C1 segment of cervical spinal cord (tissue), 14 donors: Measurements from ENCODE around the gene CCNYL1.
"Not testable (repeated sequence)": the region's sequence is repeated elsewhere in the genome, so short reads cannot be mapped to it uniquely, and the experiment has no call there.

Experiments
- DNase-seq, 14 donors: peaks; one replicate each; lab custom pipeline; 2025; lab: John Stamatoyannopoulos, UW

The CCNYL1 gene

DNA sequence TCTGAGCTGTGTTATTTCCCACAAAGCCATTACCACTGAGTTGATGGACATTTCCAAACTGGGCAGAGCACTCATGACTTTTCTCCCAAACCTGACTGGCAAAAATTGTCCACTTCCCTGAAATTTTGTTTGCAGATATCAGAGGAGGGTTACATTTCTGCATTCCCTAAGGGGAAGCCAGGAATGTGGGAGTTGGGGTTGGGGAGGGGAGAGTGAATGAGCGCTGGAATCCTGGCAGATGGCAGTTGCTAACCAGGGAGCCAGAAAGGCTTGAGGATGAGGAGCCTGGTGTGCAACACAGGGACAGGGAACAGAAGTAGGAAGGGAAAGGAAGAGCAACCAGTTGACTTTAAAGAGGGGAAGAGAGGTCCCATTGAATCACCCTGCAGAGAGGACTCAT, 14.0 kb upstream of the CCNYL1 start:
- no peak for DNase-seq

DNA sequence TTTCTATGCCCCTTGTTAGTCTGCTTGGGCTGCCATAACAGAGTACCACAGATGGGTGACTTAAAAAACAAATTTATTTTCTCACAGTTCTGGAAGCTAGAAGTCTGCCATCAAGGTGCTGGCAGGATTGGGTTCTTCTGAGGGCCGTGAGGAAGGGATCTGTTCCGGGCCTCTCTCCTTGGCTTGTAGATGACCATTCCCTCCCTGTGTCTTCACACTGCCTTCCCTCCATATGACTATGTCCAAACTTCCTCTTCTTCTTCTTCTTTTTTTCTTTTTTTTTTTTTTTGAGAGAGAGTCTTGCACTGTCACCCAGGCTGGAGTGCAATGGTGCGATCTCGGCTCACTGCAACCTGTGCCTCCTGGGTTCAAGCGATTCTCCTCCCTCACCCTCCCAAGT, 13.1 kb upstream of the CCNYL1 start:
- no peak for DNase-seq

DNA sequence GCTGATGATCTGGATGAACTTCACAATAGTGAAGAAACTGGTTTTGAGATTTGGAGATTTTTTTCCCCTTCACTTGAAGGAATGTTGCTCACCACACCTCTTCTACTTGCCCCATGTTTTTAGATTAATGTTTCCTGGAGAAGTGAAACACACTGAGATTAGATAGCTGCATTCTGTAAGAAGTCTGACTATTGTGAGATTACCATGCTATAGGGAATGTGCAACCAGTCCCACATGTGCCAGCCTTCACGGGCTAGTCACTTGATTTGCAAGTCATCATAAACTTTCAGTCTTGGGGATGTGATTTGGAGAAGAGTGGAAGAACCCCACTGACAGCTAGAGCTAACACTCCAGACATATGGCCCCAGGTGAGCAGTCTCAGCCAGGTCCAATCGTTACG, 7.4 kb upstream of the CCNYL1 start:
- DNase-seq = no peak

DNA sequence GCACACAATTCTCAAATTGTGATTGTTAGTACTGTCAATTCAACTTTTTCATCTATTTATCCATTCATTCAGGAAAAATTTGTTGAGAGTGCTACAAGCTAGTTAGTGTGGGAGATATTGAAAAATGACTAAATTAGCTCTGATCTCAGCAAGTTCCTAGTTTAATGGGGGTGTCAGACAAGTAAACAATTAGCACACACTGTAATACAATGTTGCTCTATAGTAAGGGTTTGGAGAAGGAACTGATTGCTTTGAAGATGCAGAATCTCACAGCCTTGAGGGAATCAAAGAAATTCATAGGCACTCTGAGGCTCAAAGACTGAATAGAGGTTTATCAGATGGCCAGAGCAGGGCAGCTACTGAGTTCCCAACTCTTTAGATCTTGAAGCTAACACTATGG, 6.8 kb upstream of the CCNYL1 start:
- no peak for DNase-seq

DNA sequence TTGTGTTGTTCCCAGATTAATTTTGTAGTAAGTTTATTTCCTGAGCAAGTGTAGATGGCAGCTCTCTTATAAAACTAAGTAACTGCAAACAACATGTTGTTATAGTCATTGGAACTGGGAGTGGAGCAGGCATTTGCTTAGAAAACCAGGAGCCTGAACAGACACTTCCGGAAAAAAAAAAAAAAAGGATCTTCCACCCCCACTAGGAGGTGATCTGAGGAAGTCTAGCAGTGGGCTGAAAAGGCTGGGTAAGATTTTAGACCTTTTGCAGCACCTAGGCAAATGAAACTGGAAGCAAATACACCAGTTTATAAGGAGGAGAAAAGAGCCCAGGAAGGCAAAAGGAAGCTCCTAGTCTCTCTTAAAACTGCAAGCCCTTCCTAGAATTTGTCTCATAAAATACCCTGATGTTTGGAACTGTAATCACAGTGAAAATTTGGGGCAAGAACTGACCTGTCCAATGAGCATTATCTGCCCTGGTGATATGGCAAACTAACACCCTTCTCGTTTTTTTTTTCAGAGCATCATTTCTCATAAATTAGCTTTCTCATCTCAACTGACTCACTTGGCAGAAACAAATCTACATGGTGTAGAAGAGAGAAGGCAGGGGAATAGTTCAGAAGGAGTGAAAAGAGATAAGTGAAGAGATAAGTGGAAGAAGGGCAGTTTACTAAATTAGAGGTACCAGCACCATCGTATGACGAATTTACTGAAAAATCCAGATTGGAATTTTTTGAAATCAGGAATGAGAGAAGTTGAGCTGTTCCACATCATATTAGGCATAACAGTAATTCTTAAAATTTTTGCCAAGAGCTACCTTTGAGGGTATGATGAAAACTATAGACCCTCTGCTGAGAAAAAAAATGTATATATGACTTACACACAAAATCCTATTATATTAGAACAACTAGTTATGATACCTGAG, 4.2 kb upstream of the CCNYL1 start:
- DNase-seq = no peak

DNA sequence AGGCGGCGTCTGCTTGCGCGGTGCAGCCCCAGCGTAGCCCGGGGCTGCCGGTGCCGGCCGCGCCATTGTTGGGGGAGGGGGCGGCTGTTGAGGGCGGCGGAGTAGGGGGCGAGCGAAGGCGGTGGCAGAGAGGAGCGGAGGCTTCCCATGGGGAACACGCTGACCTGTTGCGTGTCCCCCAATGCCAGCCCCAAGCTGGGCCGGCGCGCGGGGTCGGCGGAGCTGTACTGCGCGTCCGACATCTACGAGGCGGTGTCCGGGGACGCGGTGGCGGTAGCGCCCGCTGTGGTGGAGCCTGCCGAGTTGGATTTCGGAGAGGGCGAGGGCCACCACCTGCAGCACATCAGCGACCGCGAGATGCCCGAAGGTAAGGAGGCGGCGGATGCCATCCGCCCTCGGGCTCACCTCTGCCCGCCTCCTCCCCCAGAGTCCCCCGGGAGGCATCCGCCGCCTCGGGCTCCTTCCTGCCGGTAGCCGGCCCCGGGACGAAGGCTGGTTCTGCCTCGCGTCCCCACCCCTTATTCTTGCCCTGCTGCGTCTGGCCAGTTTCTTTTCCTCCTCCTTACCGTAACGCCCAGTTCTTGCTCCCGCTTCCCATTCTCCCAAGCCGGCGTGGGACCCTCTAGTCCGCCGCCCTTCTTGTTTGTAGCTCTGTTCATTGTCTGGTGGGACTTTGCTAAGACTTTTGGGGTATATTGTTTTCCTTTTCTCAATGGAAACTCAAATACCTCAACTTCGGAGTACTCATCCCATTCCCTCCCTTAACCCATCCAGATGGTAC, 500 bp downstream of the CCNYL1 start:
- peak in 7 of 14 donors; percentile 48 to 71 (median 58) for DNase-seq

DNA sequence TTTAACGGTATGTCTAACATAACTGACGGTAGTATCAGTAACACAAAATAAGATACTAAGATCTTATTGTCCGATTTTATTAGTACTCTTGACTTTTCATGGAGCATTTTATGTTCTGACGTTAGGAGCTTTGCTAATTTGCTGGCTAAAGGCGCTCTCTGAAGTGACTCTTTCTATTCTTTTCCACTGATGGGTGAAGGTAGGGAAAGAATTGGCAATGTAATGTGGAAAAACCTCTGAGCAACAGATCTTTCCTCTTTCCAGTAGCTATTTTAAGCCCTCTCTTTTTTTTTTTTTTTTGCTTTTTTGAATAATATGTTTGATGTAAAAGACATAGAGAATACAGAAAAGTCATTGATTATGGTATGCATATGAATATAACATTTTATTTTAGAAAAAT, 4.6 kb downstream of the CCNYL1 start:
- DNase-seq = no peak

DNA sequence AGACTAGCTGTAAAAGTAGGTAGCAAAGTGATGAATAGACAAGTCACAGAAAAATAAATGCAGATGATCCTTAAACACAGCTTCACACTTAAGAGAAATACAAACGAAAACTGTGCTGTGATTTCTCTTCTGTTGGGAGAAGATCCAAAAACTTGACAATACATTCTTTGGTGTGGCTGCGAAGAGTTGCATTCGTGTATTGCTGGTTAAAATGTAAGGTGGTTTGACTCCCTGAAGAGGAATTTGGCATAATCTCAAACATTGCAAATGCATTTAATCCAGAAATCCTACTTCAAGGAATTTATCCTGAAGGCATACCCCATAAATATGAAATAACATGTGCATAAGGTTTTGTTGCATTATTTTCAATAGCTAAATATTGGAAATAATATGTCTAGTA, 7.1 kb downstream of the CCNYL1 start:
- no peak for DNase-seq

DNA sequence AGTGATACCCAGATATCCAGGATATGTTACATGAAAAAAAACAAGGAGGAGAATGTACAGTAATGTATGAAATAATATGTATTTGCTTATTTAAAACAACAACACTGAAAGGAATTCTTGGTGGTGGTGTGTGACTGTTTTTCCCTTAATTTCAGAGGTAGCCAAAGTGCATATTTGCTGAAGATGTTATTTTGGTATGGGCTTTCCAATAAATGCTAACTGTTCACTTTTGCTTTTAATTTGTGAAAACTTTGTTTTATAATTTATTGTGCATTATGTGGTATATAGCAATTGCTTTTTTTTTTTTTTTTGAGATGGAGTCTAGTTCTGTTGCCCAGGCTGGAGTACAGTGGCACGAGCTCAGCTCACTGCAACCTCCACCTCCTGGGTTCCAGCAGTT, 7.6 kb downstream of the CCNYL1 start:
- no peak for DNase-seq

DNA sequence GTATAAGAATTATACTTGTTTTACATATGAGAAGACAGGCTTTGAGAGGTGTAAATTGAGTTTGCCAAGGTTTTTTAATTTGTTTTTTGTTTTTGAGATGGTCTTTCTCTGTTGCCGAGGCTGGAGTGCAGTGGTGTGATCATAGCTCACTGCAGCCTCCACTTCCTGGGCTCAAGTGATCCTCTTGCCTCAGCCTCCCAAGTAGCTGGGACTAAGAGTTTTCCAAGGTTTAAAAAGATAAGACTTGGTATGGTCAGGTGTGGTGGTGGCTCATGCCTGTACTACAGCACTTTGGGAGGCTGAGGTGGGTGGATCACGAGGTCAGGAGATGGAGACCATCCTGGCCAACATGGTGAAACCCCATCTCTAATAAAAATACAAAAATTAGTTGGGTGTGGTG, 8.2 kb downstream of the CCNYL1 start:
- DNase-seq = not testable (repeated sequence)

DNA sequence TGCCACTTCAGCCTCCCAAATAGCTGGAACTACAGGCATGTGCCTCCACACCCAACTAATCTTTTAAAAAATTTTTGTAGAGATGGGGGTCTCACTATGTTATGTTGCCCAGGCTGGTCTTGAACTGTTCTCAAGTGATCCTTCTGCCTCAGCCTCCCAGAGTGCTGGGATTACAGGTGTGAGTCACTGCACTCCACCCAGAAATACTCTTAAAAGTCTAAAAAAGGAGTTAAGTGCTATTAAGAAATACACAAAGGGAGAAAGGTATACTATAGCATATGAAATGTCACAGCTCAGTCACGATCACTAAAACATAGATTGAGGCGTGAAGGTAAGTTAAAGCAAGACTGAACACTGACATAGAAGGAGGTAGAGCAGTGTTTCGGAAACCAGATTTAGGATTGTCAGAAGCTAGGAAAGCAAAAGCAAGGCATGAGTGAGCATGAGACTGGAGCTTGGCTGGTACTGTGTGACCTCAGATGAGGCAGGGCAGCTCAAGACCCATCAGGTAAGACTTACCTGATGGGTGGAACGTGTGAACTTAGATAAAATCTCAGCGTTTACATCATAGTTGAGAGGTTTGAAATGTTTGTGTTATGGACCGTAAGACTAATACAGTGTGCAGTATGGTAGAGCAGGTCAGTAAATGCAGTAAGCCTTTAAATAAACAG, 9.2 kb downstream of the CCNYL1 start:
- no peak for DNase-seq

DNA sequence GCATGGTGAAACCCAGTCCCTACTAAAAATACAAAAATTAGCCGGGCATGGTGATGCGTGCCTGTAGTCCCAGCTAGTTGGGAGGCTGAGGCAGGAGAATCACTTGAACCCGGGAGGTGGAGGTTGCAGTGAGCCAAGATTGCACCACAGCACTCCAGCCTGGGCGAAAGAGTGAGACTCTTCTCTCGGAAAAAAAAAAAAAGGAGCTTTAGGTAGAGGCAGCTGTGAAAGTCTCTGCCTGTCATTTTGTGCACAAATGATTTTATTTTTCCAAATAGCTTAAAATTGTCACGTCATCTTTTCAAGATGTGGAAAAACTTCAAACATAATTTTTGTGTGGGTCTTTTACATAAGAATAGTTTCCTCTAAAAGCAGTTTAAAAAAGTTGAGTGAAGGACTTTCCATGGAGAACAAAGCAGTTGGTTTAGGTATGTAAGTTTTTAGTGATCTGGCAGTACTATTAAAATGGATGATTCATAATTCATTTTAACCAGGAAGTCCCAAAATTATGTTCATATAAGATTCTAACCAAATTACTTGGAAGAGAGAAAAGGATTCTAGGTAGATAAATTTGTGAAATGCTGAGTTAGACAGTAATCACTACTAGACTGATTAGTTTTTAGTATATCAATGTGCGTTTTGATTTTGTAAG, 11.5 kb downstream of the CCNYL1 start:
- no peak for DNase-seq

DNA sequence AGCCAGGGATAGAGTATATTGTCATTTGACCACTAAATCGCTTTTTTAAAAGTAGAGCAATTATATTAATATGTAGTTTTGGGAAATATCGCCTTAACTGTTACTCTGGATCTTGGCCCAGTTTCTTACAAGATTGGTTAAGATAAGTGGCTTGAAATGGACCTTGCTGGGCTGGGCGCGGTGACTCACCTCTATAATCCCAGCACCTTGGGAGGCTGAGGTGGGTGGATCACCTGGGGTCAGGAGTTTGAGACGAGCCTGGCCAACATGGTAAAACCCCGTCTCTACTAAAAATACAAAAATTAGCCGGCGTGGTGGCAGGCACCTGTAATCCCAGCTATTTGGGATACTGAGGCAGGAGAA, 12.0 kb downstream of the CCNYL1 start:
- DNase-seq = not testable (repeated sequence)

DNA sequence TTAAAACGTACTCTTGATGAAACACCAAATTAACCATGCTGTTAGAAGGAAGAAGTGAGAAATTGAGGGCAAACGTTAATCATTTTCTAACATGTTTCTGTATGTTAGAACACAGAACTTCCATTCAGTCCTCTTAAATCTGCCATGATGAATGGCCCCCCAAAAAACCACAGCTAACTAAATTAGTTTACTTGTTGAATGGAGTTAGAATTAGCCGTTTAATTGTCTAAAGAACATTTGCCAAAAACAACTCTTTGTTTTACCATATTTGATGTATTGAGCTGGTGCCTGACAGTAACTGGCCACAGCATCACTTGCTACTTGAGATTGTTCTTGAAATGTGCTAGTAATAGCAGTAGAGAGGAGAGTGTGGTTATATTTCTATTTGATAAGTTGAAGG, 12.7 kb downstream of the CCNYL1 start:
- DNase-seq = no peak

DNA sequence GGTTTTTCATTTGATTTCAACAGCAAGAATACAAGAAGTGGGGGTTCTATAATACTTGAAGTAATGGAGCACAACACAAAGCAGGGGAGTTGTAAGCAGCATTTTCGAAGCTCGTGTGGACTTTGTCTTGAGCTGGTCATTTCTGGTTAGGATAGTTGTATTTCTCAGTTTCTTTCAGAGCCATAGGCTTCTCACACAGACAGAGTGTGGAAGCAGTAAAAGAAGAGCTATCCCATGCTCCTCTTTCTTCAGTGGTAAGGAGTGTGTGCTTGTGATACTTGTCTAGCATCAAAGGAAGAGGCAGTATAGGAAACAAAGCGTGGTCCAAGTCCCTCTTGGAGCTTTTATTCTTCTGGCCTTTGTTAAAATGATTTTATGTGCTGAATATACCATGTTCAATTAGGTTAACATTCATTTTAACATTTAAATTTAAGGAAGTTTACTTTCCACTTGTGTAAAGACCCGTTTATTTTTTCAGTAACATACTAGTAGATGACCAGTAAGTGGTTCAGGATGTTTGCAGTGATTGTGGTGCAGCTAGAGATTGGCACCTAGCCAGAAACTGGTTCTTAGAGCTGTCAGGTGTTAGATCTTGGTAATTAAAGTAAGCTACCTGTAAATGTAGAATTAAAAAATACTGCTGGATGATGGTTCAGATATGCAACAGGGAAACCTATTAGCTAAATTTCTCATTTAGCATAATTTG, 14.6 kb downstream of the CCNYL1 start:
- DNase-seq = no peak

DNA sequence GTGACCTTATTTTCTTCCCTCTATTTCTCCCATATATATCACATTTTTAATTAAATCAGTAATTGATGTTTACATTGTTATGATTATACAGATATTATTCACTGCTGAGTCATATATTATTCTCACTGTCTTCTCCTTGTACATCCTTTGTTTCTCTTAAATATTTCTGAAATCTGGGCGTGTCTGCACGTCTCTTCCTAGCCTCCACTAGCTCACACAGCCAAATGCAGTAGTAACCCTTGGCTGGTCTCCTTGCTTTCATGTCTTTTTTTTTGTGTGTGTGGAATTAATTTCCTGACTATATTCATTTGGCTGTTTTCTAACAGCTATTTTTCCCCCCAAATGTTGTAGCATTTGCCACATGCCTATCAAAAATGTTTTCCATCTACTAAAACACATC, 15.8 kb downstream of the CCNYL1 start:
- no peak for DNase-seq

DNA sequence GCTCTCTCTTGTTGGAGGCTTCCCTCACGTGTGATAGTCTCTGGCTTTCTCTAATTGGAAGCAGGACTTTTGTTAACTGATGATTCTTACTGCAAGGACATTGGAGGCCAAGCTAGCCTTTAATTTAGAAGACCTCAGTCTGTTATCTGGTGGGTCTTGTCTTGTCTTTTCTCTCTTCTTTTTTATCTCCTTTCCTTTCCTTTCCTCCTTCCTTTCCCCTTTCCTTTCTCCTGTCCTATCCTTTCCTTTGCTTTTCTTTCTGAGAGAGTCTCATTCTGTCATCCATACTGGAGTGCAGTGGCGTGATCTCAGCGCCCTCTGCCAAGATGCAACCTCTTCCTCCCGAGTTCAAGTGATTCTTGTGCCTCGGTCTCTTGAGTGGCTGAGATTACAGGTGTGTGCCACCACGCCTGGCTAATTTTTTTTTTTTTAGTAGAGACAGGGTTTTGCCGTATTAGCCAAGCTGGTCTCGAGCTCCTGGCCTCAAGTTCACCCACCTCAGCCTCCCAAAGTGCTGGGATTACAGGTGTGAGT, 18.1 kb downstream of the CCNYL1 start:
- no peak for DNase-seq

DNA sequence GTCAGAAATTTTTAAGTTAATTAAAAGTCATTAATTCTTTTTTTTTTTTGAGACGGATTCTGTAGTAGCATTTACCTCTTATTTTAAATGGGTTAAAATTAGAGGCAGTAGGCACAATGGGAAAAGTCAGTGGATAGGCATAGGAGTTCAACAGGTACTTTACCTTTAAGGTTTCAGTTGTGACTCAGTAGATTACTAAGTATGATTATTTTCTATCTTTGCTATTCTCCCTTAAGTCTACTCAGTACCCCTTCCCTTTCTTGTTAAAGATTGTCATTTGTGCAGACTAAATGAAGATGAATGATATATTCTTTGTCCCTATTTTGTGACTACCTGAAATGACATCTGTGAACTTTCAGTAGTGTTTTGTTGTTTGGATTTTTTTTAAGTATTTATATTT, 19.7 kb downstream of the CCNYL1 start:
- DNase-seq = no peak

DNA sequence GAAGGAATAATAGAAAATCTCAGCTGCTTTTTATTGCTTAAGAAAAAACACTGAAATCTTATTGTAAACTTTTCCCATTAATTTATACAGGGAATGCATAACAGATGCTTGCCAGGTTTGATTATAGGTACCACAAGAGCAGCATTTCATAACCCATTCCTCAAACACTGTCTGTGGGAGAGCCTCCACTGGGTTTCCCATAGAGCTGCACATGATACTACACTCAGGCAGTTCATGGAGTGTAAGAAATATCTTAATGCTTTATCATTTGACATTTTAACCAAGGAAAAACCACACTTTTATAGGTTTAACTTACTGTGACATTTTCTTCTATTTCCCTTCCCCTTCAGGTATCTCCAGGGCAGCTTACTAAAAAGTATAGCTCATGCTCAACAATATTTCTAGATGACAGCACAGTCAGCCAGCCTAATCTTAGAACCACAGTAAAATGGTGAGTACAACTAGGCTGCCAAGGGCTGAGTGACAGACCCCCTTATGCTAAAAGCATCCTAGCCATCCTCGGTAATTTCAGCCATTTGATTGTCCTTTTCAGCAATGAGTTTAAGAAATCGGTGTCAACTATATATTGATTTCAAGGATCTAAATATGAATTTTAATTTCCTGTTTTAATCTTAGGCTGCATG, 22.3 kb downstream of the CCNYL1 start:
- no peak for DNase-seq

DNA sequence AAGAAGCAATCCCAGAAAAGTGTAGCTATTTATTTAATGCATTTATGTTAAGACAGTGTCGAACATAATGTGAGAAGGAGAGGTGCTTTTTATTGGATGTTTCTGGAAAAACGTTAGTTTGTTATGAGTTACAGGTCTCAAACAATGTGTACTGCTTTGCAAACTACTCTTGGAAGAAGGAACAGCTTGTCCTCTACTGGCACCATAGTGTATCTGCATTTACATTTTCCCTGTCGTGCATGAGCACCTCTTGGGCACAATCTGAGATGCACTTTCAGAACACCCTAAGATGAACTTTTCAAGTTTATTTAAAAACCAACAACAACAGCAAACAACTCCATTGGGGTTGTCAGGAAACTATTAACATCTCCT, 22.8 kb downstream of the CCNYL1 start:
- no peak for DNase-seq
